IMR-90 (cell line): ENCODE results near the gene COL18A1. TPM values are rescaled to one million over a fixed set of nuclear protein-coding genes. Genes with fewer than 3 reads are reported as not detected.

Experiments used
- ATAC-seq: fragments of 200-7000 bp; cut with Tn5 transposase; 2 replicates; pipeline ENCODE4 v1.9.1; 2020; ENCODE audit warnings: low read depth, mild to moderate bottlenecking, moderate library complexity
- BruUV-seq: library from RNA; stranded (reverse); fragments of 400-500 nt; replicated peaks from 2 replicates; lab custom pipeline; 2021; lab: Mats Ljungman, UMichigan
- CTCF ChIA-PET: fragments of 300-600 bp; formaldehyde crosslinking; extraction: SDS; loops from one replicate; lab custom pipeline; 2021; ENCODE audit warnings: antibody characterized with exemption; lab: Yijun Ruan, JAX
- POLR2A ChIA-PET: fragments of 300-600 bp; sonication (Branson Sonifier 250); formaldehyde crosslinking; loops from one replicate; lab custom pipeline; 2022; ENCODE audit warnings: antibody characterized with exemption; ENCODE audit not compliant: unreplicated experiment; lab: Charles Lee
- DNase-seq: peaks from one replicate; pipeline ENCODE4 v3.0.0; 2013
- H2AFZ ChIP-seq: replicated peaks from 2 replicates; pipeline ENCODE3; 2013; ENCODE audit warnings: low read length, mild to moderate bottlenecking; ENCODE audit not compliant: poor library complexity
- H2AK5ac ChIP-seq: 2 replicates; pipeline ENCODE4 v1.6.1; 2013; ENCODE audit warnings: low read depth, low read length, inconsistent platforms
- H2AK9ac ChIP-seq: replicated peaks from 2 replicates; pipeline ENCODE3; 2013; ENCODE audit warnings: mild to moderate bottlenecking, low read depth, low read length, moderate library complexity; ENCODE audit not compliant: poor library complexity
- H2BK120ac ChIP-seq: 2 replicates; pipeline ENCODE4 v1.6.1; 2013; ENCODE audit warnings: low read depth, low read length, inconsistent platforms
- H2BK15ac ChIP-seq: 3 replicates; pipeline ENCODE4 v1.6.1; 2013; ENCODE audit warnings: low read depth, low read length, inconsistent platforms
- H2BK20ac ChIP-seq: 2 replicates; pipeline ENCODE4 v1.6.1; 2013; ENCODE audit warnings: low read depth, mild to moderate bottlenecking, inconsistent platforms, low read length, moderate library complexity
- H2BK5ac ChIP-seq: 2 replicates; pipeline ENCODE4 v1.6.1; 2013; ENCODE audit warnings: mild to moderate bottlenecking, low read depth, low read length, inconsistent platforms; ENCODE audit not compliant: poor library complexity, severe bottlenecking
- H3K14ac ChIP-seq: replicated peaks from 2 replicates; pipeline ENCODE4 v1.6.1; 2013; ENCODE audit warnings: low read depth, low read length, inconsistent platforms
- H3K18ac ChIP-seq: 2 replicates; pipeline ENCODE4 v1.6.1; 2013; ENCODE audit warnings: low read depth, low read length, control low read depth
- H3K23ac ChIP-seq: 2 replicates; pipeline ENCODE4 v1.6.1; 2013; ENCODE audit warnings: low read depth, low read length, inconsistent platforms
- H3K27ac ChIP-seq: 2 replicates; pipeline ENCODE4 v1.5.1; 2013; ENCODE audit warnings: mild to moderate bottlenecking, control low read depth, low read length; ENCODE audit not compliant: insufficient read depth
- H3K27me3 ChIP-seq: 2 replicates; pipeline ENCODE4 v1.6.1; 2013; ENCODE audit warnings: low read length; ENCODE audit not compliant: control insufficient read depth, insufficient read depth
- H3K36me3 ChIP-seq: 2 replicates; pipeline ENCODE4 v1.6.1; 2013; ENCODE audit warnings: low read length, mixed read lengths; ENCODE audit not compliant: control insufficient read depth, insufficient read depth
- H3K4ac ChIP-seq: 2 replicates; pipeline ENCODE4 v1.6.1; 2013; ENCODE audit warnings: low read depth, low read length, inconsistent platforms
- H3K4me1 ChIP-seq: 2 replicates; pipeline ENCODE4 v1.6.1; 2013; ENCODE audit warnings: low read length, mixed read lengths; ENCODE audit not compliant: control insufficient read depth, insufficient read depth
- H3K4me2 ChIP-seq: 2 replicates; pipeline ENCODE4 v1.6.1; 2013; ENCODE audit warnings: low read depth, mild to moderate bottlenecking, control low read depth, low read length, moderate library complexity
- H3K4me3 ChIP-seq: 2 replicates; pipeline ENCODE4 v1.5.1; 2013; ENCODE audit warnings: low read depth, mild to moderate bottlenecking, control low read depth, low read length, moderate library complexity; ENCODE audit not compliant: insufficient read depth
- H3K56ac ChIP-seq: 2 replicates; pipeline ENCODE4 v1.6.1; 2013; ENCODE audit warnings: low read length, inconsistent platforms; ENCODE audit not compliant: insufficient read depth; ENCODE audit errors: extremely low read depth
- H3K79me1 ChIP-seq, 2 experiments: 2 replicates each; pipeline ENCODE4 v1.6.1; 2013; ENCODE audit warnings: low read length in 2 of 2, inconsistent platforms in 1 of 2, low read depth in 1 of 2
- H3K9ac ChIP-seq: 2 replicates; pipeline ENCODE4 v1.6.1; 2013; ENCODE audit warnings: low read depth, low read length, control low read depth
- H3K9me1 ChIP-seq: 2 replicates; pipeline ENCODE4 v1.6.1; 2013; ENCODE audit warnings: low read length, inconsistent platforms; ENCODE audit not compliant: insufficient read depth
- H3K9me3 ChIP-seq: 2 replicates; pipeline ENCODE4 v1.6.1; 2013; ENCODE audit warnings: low read length; ENCODE audit not compliant: control insufficient read depth, insufficient read depth
- H4K20me1 ChIP-seq: 2 replicates; pipeline ENCODE4 v1.6.1; 2013; ENCODE audit warnings: low read length, inconsistent platforms; ENCODE audit not compliant: insufficient read depth
- H4K5ac ChIP-seq: 2 replicates; pipeline ENCODE4 v1.6.1; 2013; ENCODE audit warnings: mild to moderate bottlenecking, low read depth, low read length, control low read depth
- H4K8ac ChIP-seq, 2 experiments: 2 replicates each; pipeline ENCODE4 v1.6.1; 2013; ENCODE audit warnings: low read depth in 2 of 2, low read length in 2 of 2, control low read depth in 1 of 2, inconsistent platforms in 1 of 2
- H4K91ac ChIP-seq: 2 replicates; pipeline ENCODE4 v1.6.1; 2013; ENCODE audit warnings: low read depth, low read length, inconsistent platforms; ENCODE audit not compliant: insufficient read depth
- ELK1 ChIP-seq: fragments of 150-350 bp; IDR thresholded peaks from 2 replicates; pipeline ENCODE4 v1.6.1; 2016; ENCODE audit warnings: low read depth, mild to moderate bottlenecking, low read length, moderate library complexity, borderline replicate concordance
- MXI1 ChIP-seq: IDR thresholded peaks from 2 replicates; pipeline ENCODE4 v1.6.1; 2012; ENCODE audit warnings: low read depth, mild to moderate bottlenecking, low read length, moderate library complexity, borderline replicate concordance
- NFE2L2 ChIP-seq: fragments of 150-350 bp; IDR thresholded peaks from 2 replicates; pipeline ENCODE4 v1.6.1; 2016; ENCODE audit warnings: low read depth, mild to moderate bottlenecking, low read length
- WGBS, 2 experiments: methylation state at CpG; one replicate each; pipeline versions ENCODE4 v1.1.5 to v1.1.7; 2013; ENCODE audit warnings: missing lambda C conversion rate in 2 of 2; ENCODE audit not compliant: insufficient read length in 1 of 2; ENCODE audit errors: extremely low coverage in 2 of 2; 5-methylcytosine and 5-hydroxymethylcytosine counted together
- dilution Hi-C: fragments of 300-500 bp; cut with HindIII; formaldehyde crosslinking; loops from one replicate; pipeline ENCODE4 v1.14.3; 2018; ENCODE audit warnings: low sequenced_read_pairs; ENCODE audit not compliant: unreplicated experiment
- in situ Hi-C: fragments of 300-500 bp; cut with MboI; formaldehyde crosslinking; loops from 3 replicates; pipeline ENCODE4 v1.14.3; 2019; ENCODE audit warnings: low sequenced_read_pairs, inconsistent platforms, mixed read lengths
- intact Hi-C: fragments of 100-400 bp; cut with micrococcal nuclease; formaldehyde crosslinking; loops from 2 replicates; pipeline ENCODE4 v1.10.0; 2022
- polyA plus RNA-seq, 3 experiments: library from polyadenylated mRNA; depleted of rRNA; stranded (reverse); fragments of >200 nt; gene quantifications; 2 replicates each; pipeline ENCODE4 v1.2.3, GENCODE V29; 2012; ENCODE audit warnings: low replicate concordance in 1 of 3
- total RNA-seq: library from RNA; depleted of rRNA; stranded (reverse); fragments of >200 nt; gene quantifications from 2 replicates; pipeline ENCODE4 v1.2.3, GENCODE V29; 2012

The COL18A1 gene
- total and polyA plus RNA-seq, 2 of the 4 experiments (the other 2 are of a cell fraction), result 4.3 to 46.7 TPM

DNA sequence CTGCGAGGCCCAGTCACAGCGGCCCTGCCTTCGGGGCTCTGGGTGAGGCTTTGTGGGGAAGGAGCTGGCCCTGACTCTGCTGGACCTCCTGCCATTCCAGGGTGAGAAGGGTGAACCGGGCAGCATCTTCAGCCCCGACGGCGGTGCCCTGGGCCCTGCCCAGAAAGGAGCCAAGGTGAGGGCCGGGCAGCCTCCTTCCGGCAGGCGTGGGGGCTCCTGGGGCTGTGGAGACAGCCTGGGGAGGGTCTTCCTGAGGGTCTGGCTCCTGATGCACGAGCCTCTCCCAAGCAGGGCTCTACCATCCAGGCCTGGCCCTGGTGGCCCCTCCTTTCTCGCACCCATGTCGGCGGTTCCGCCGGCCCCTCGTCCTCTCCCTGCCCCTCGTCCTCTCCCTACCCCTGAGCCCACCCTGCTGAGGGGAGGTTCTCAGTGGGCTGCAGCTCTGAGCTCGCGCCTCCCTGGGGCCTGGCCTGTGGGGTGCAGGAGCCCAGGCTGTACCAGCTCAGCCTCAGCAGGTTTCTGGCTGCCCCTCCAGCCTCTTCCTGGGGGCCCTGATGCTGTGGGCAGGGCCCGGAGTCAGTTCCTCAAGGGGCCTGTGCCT is 88.5 kb downstream of the COL18A1 start:
- Histone ChIP-seq H3K9me1 (peaks cover 6% of the 10 kb centered on the region), H3K36me3 (peaks cover 73% of the 10 kb centered on the region), H3K4me1 (no peaks in the 10 kb centered on the region), H3K4me2 (no peak overlapping the region), H3K18ac (no peak overlapping the region), H2BK20ac (no peak overlapping the region), H2AK9ac (no peak overlapping the region), H3K9me3 (no peaks in the 10 kb centered on the region), H3K4ac (no peak overlapping the region), H3K27me3 (no peaks in the 10 kb centered on the region), H3K14ac (no peak overlapping the region), H3K23ac (no peak overlapping the region), H3K4me3 (no peak overlapping the region), H4K91ac (no peak overlapping the region), H2BK120ac (no peak overlapping the region), H4K20me1 (no peaks in the 10 kb centered on the region; the same call in 1 of the 2 replicates), H4K8ac (no peak overlapping the region), H2BK15ac (no peak overlapping the region), H3K27ac (no peak overlapping the region), H3K56ac (no peak overlapping the region), H3K9ac (no peak overlapping the region), H2AK5ac (no peak overlapping the region), H4K5ac (no peak overlapping the region), H2AFZ (no peak overlapping the region), H3K79me1 (no peaks in the 10 kb centered on the region), H2BK5ac (no peak overlapping the region)
- no peak for ATAC-seq
- CTCF ChIA-PET, result no interaction called here
- BruUV-seq, result no TSS peak
- POLR2A ChIA-PET, result no interaction called here
- in situ Hi-C loops, result no loop called here
- TF ChIP-seq ELK1, result no peak
- TF ChIP-seq NFE2L2, result no peak
- no peak for TF ChIP-seq MXI1
- intact Hi-C loops, result no loop called here
- DNase-seq, result no peak
- dilution Hi-C loops, result no loop called here
- WGBS, 2 experiments, result 87% methylated on average over 5 of the region's 21 CpGs; no CpG with 5 or more reads in 1 of the 2 experiments
